Measurements from ENCODE around the gene CREG2. TPM values are rescaled to one million over a fixed set of nuclear protein-coding genes. Genes with fewer than 3 reads are reported as not detected.
"Not testable (repeated sequence)": the region's sequence is repeated elsewhere in the genome, so short reads cannot be mapped to it uniquely, and the experiment has no call there.

The CREG2 gene
- total RNA-seq, 1 donor from 2014 or later = not detected

DNA sequence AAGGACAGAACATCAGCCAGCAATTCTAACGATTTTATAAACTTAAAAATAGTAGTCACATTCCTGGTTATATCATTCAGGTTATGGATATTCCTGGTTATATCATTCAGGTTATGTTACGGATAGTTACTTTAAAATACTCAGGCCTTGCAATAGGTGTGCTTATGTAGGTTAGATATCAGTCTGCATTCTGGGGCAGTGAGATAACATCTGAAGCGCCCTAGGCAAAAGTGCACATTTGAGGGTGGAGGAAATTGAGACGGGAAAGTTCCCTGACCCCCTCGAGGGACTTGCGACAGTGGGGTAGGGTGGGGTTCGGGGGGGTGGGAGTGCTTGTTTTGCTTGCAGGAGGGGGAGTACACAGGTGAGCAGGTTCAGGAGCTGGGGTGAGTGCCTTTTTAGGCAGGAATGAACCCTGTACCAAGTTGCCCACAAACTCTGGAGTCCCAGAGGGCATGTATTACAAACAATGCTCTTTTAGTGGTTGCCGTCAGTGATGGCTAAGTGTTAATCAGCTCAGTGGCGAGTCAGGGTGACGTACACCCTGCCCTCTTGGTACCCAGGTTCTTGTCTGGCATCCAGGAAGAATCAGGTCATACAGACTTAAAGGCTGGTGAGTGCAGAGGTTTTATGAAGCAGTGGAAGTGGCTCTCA lies 31.8 kb downstream of the CREG2 start:
- intact Hi-C loops (cut with DNase I) = no loop called here
- ATAC-seq (ENCODE audit: poor library complexity) (no peak), DNase-seq (no peak)

DNA sequence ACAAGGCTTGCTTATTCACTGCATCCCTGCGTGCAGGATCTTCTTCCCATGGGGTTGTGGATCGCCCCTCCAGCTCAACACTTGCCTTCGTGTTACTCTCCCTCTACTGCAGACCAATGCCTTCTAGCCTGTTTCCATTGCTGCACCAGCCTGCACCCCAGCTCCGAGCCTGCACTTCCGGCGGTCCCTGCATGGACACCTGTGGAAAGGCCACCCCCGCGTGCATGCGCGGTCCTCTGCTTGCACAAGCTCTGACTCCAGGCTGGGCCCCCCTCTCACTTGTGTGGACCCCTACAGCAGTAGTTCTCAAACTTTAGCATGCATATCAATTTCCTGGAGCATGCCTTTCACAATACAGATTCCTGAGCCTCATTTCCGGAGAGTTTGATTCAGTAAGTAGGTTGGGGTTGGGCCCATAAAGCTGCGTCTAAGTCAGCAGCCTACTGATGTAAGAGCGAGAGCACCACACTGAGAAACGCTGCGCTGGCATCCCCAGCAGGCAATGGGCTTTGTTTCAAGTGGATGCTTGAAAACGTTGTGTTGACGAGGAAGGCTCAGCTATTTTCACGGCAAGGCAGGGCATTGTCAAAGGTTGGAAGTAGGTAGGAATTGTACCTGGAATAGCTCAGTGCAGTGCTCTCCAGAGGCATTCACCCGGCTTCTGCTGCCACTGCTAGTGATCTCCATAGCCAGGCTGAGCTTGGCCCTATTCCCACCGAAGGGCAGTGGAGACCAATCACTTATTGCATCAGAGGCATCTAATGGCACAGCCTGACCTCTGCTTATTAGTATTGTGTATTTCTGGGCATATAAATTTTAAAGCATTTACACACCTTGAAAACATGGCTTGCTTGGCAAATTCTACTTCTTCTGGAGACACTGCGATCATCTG lies 32.6 kb downstream of the CREG2 start:
- DNase-seq (no peak), ATAC-seq (ENCODE audit: poor library complexity) (no peak)
- intact Hi-C loops (cut with DNase I) = no loop called here

DNA sequence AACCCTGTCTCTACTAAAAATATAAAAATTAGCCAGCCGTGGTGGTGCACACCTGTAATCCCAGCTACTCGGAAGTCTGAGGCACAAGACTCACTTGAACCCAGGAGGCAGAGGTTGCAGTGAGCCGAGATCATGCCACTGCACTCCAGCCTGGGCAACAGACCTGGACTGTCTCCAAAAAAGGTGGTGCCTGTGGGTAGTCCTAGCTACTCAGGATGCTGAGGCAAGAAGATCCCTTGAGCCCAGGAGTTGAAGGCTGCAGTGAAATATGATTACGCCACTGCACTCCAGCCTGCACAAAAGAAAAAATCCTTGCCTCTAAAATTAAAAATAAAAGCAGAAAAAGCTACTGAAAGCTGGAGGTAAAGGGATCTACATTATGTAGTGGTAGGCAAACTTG lies 34.7 kb downstream of the CREG2 start:
- DNase-seq; intact Hi-C loops (cut with DNase I); ATAC-seq (ENCODE audit: poor library complexity): not testable (repeated sequence)

DNA sequence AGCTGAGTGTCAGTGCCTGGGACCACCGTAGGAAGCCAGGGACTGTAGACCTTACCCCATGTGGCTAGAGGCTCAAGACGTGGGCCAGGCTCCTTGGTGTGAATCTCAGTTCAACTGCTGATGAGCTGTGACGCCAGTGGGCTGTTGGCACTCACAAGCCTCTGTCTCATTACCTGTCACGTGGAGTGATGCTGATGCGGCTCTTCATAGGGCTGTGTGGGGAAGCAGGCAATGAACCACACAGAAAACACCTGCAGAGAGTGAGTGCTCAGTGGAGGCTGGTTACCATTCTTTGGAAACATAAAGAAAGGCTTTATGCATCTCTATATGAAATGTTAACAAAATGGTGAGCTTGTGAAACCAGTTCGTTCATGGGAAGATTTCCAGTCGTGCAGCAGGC lies 36.1 kb downstream of the CREG2 start:
- no peak for ATAC-seq (ENCODE audit: poor library complexity)
- DNase-seq = no peak
- intact Hi-C loops (cut with DNase I) = no loop called here

DNA sequence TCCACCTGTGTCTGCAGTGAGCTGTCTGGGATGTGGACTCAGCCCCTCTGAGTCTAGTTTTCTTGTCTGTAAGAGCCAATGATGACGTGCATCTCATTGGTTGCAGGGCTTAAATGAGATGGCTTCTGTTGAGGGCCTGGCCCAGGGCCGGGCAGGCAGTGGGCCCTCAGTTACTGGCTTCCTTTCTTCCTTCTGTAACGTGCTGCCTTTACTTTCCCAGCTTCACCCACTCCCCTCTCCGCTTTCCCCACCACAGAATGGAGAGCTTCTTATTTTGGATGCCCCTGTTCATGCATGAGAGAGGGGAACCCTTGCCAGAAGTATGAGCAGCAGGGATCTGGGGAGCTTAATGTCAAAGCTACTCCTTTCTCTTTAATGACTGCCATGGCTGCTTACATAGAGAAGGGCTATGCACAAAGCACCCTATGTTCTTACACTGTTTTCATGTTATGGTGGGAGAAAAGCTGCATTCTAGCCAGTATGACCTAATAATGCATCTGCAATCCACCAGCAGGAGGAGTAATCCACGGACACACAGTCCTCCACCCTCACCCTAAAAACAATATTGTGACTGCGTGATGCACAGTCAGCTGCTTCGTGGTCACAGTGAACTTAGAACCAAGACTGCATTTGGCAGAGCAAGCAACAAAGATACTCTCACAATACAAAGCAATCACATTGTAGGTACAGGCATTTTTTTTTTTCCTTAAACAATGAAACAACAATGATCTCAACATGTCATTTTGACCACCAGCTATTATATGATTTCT lies 37.2 kb downstream of the CREG2 start:
- DNase-seq = no peak
- no peak for ATAC-seq (ENCODE audit: poor library complexity)
- intact Hi-C loops (cut with DNase I) = loop anchor here (10.0 kb wide), 1 partner anchor 485 kb away; no protein-coding TSS in a partner anchor

DNA sequence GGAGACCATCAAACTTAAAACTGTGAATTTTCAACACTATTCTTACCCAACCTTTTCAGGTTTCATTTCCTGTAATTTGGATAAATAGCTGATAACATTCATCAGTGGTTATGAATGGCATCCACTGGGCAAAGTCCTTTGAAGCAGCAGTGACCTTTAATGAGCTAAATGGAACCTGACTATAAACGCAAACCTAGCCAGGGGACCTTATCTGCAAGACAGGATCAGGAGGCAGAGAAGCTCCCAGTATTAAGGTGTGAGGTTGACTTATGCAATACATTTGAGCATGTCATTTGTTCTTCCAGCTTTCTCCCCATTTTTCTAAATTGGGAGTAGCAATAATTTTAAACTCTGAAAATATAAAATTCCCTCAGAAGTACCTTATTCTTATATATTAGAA lies 38.4 kb downstream of the CREG2 start:
- intact Hi-C loops (cut with DNase I) = loop anchor here (10.0 kb wide), 1 partner anchor 486 kb away; no protein-coding TSS in a partner anchor
- DNase-seq (no peak), ATAC-seq (ENCODE audit: poor library complexity) (no peak)

DNA sequence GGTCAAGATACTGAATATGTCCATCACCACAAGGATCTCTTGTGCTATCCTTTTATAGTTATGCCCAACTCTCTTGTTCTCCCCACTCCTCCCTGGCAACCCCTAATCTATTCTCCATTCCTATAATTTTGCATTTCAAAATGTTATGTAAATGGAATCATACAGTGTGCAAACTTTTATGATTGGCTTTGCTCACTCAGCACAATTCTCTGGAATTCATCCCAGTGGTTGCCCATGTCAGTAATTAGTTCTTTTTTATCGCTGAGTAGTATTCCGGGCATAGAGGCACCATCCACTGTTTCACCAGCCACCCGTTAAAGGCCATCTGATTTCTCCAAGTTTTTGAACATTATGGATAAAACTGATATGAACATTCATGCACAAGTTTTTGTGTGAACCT lies 40.4 kb downstream of the CREG2 start:
- DNase-seq (no peak), ATAC-seq (ENCODE audit: poor library complexity) (no peak)
- intact Hi-C loops (cut with DNase I) = loop anchor here (10.0 kb wide), 1 partner anchor 488 kb away; no protein-coding TSS in a partner anchor

DNA sequence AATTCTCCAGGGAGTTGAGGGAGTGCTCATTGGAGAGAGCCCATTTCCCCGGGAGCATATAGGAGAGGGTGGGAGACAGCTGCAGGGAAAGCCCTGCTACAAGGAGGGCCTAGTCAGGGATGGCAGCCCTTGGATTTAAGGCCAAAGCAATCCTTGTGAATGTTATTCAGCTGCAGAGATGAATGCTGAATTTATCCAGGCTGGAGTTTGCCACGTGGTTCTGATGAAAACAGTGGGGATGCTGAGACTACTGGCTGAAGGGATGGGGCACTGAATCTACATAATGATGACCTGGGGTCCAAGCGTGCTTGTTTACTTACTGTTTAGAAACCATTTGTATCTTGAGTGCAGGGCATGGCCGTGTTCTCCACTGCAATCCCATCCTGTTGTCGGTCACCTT lies 43.2 kb downstream of the CREG2 start:
- no peak for ATAC-seq (ENCODE audit: poor library complexity)
- intact Hi-C loops (cut with DNase I) = loop anchor here (10.0 kb wide), 1 partner anchor 491 kb away; no protein-coding TSS in a partner anchor
- DNase-seq = no peak

DNA sequence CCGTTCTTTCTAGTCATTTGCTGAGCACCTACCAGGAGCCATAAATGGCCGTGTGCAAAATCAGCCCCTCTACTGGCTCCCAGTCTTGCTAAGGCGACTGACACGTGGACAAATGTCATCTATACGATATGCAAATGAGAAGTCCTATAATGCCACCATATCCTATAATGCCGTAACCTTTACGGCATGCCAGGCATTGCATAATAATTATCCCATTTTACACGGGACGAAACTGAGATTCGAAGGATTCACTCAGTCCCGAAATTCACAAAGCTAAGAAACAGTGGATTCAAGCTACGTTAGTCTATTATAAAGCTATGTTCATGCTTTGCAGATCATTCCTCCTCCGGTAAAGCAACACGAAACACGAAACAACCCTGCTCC lies 44.7 kb downstream of the CREG2 start:
- no peak for ATAC-seq (ENCODE audit: poor library complexity)
- intact Hi-C loops (cut with DNase I) = loop anchor here (10.0 kb wide), 1 partner anchor 492 kb away; no protein-coding TSS in a partner anchor

DNA sequence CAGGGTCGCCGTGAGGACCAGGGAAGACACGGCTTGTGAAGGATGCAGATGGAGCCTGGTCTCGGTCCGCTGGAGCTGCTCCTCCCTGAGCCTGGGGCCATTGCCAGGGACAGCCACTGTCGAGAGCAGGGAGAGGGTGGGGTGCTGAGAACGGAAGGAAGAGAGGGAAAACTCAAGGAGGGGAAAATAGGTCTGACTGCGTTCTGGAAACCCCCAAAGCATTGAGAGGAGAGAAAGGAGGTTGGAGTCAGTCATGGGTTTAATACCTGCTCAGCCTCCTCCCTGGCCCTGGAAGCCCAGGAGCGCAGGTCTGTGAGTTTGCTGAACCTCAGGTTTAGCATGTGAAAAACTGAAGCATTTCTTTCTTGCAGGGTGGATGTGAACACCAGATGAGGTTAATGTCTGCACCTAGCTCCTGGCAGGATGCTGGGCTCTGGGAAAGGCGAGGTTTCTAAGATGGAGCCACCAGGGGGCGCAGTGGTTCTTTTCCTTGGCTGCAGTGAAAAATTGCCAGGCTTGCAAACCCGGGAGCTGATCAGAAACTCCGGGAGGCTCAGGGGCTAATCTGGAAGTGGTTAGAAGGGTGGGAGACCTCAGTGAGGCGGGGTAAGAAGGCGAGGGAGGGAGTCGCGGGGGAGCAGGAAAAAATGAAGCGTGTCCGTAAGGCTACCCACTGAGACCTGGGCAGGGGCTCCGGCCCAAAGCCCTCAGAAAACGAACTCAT lies 45.2 kb downstream of the CREG2 start:
- ATAC-seq (ENCODE audit: poor library complexity) = peak; percentile 73
- peak; percentile 81 for DNase-seq
- intact Hi-C loops (cut with DNase I) = loop anchor here (10.0 kb wide), 1 partner anchor 493 kb away; no protein-coding TSS in a partner anchor

More for the DNA sequence above, 44.7 kb downstream of the CREG2 start:
- DNase-seq = no peak

DNA sequence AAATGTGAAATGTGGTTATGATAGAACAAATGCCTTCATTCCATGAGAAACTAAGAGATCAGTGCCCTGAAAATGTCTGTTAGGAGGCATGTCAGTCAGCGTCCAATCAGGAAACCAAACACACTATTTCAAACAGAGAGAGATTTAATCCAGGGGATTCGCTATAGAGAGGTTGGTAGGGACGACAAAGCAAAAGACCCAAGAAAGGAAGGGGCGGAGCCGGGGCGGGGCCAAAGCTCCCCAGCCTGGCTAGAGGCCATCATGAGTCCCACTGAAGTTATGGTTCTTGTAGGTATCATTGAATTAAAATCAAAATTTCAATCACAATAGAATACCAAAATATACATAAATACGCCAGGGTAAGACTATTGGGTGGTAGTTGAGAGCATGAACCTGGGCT lies 45.9 kb downstream of the CREG2 start:
- intact Hi-C loops (cut with DNase I) = loop anchor here (10.0 kb wide), 1 partner anchor 493 kb away; no protein-coding TSS in a partner anchor
- ATAC-seq (ENCODE audit: poor library complexity) = no peak
- DNase-seq = no peak

DNA sequence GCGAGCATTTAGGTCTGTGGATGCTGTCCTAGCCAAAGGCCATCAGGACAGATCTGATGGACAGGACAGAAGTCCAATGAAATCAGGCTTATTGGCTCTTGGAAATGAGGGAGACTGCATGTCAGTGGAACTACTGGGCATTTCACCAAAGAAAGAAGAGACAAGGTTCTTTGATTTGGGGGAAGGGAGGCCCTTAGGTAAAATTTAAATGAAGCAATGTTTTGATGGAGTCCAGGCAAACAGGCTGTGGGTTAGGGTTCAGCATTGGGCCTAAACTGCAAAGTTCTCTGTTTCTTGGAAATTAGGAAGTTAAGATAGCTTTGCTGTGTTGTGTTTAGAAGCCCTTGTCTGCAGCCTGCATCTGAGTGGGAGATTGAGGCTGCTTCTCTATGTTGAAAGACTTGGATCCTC lies 47.2 kb downstream of the CREG2 start:
- intact Hi-C loops (cut with DNase I) = loop anchor here (10.0 kb wide), 1 partner anchor 495 kb away; no protein-coding TSS in a partner anchor

DNA sequence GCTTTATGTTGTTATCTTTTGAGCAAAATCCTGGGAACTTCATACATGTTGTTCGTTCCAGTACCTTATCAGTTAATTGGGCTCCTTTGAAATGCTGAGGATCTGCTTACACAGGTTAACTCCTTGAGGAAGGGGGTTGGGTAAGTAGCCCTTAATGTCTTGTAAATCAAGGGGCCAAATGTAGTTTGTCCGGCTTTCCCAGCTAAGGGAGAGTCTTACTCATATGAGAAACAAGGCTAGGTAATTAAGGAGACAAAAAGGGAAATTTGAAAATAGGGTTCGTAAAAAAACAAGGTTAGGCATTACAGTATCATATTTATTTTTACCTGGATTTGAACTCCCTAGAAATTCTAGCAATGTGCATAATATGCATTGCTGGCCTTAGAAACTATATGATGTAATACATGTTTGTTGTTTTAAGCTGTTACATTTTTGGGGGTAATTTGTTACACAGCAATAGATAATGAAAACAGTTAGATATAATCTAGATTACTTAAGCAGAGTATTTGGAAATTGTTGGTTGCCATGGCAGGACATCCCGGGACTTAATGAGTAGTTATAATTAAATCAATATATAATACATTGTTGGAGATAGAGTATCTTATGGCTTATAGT lies 47.9 kb downstream of the CREG2 start:
- DNase-seq = no peak
- intact Hi-C loops (cut with DNase I) = no loop called here
- ATAC-seq (ENCODE audit: poor library complexity) = no peak

More for the DNA sequence above, 47.2 kb downstream of the CREG2 start:
- DNase-seq (no peak), ATAC-seq (ENCODE audit: poor library complexity) (peak; percentile 36)

DNA sequence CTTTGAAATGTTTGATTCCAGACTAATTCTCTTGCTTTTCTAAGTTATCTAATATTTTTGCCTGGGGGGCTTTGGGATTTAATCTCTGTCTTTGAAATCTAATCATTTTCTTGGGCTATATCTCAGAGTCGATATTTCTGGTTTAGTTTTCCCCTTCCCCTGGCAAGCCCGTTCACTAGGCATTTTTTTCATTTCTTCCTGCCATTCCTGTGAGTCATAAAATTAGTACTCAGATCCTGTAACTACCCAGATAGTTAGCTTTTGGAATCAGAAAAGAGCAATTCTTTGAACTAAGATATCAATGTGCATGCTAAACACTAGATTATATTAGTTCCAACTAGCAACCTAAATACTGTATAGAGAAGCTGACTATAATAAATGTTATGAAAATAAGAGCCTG lies 49.4 kb downstream of the CREG2 start:
- intact Hi-C loops (cut with DNase I) = no loop called here
- no peak for DNase-seq
- no peak for ATAC-seq (ENCODE audit: poor library complexity)

DNA sequence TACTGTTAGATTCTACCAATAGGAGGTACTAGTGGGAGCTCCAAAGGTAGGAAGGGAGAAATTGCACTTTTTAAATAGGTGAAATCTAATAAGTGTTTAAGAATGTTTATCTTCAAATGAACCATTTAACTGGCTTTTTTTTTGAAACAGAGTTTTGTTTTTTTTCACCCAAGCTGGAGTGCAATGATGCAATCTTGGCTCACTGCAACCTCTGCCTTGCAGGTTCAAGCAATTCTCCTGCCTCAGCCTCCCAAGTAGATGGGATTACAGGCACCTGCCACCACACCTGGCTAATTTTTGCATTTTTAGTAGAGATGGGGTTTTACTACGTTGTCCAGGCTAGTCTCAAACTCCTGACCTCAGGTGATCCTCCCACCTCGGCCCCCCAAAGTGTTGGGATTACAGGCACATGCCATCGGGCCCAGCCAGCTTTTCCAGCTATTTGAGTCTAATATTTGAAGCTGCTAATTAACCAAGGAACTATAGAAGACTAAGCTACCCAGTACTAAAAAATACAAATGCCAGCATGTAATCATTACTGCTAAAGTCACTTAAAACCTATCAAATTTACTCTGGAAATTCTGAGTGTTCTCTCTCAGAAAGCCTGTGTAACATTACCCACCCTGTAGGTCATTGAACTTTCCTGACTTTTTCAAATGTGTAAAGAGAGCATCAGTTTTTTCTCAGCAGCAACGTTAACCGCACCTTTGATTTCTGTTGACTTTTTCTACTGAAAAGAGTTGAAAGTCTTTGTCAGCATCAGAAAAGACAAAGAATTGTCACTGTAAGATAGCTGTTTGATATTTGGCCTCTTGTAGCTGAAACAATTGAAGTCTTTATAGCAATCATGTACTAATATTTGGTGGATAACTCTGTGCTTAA lies 54.2 kb downstream of the CREG2 start:
- ATAC-seq (ENCODE audit: poor library complexity) (no peak), DNase-seq (no peak)
- intact Hi-C loops (cut with DNase I) = no loop called here

DNA sequence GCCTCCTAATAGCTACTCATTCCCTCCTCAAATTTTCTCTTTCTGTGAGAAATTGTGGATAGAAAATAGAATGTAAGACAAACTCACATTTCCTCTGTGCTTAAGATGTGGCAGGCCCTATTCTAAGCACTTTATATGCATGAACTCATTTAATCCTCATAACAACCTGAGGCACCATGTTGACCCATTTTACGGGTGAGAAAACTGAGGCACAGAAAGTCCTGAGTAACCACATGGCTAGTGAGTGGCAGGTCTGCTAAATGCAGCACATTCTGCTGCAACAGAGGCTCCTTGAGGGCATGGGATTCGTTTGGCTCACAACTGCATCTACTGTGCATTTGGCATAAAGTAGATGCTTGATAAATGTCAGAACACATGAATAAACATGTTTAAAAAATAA lies 56.1 kb downstream of the CREG2 start:
- ATAC-seq (ENCODE audit: poor library complexity) (no peak), DNase-seq (no peak)
- intact Hi-C loops (cut with DNase I) = no loop called here
